Activated CD8-positive, alpha-beta T cell treated with anti-CD3 and anti-CD28 coated beads, Interleukin-2, amount 10 ng/mL, durations not matched to agents 7 days and 5 days (primary cell): ENCODE data around the gene TNFAIP8L1. TPM values are rescaled to one million over a fixed set of nuclear protein-coding genes. Genes with fewer than 3 reads are reported as not detected.
A peak's percentile ranks its signal among the peaks of the same experiment; 100 is the strongest.

ENCODE experiments used
- ATAC-seq: fragments of 150-1000 bp; cut with Tn5 transposase; one replicate; pipeline ENCODE4 v1.10.0; 2021; ENCODE audit warnings: moderate library complexity
- CTCF ChIA-PET: fragments of 350-600 bp; sonication (Branson Sonifier 250); formaldehyde crosslinking; loops from one replicate; lab custom pipeline; 2021; ENCODE audit warnings: antibody characterized with exemption; lab: Charles Lee
- POLR2A ChIA-PET: fragments of 350-600 bp; sonication (Branson Sonifier 250); formaldehyde crosslinking; loops from one replicate; lab custom pipeline; 2021; ENCODE audit warnings: antibody characterized with exemption; lab: Charles Lee
- DNase-seq: peaks from one replicate; pipeline ENCODE4 v3.0.0-alpha.2; 2020
- H3K27ac Mint-ChIP-seq: one replicate; pipeline ENCODE4 v1.8.0; 2021; ENCODE audit warnings: mild to moderate bottlenecking, mixed read lengths
- H3K27me3 Mint-ChIP-seq: one replicate; pipeline ENCODE4 v1.8.0; 2021; ENCODE audit warnings: low read depth, mixed read lengths
- H3K36me3 Mint-ChIP-seq: one replicate; pipeline ENCODE4 v1.8.0; 2021; ENCODE audit warnings: low read depth, mixed read lengths
- H3K4me1 Mint-ChIP-seq: one replicate; pipeline ENCODE4 v1.8.0; 2021; ENCODE audit warnings: low read depth, mixed read lengths
- H3K4me3 Mint-ChIP-seq: one replicate; pipeline ENCODE4 v1.8.0; 2021; ENCODE audit warnings: mild to moderate bottlenecking, mixed read lengths
- H3K9me3 Mint-ChIP-seq: one replicate; pipeline ENCODE4 v1.8.0; 2022; ENCODE audit warnings: mixed read lengths; ENCODE audit not compliant: insufficient read depth
- total RNA-seq, 2 experiments: library from RNA; stranded (reverse); gene quantifications; one replicate each; pipeline ENCODE4 v1.2.3, GENCODE V29; 2021

TNFAIP8L1 gene
- total RNA-seq, 2 experiments from 2014 or later, result 19.4 to 20.2 TPM

GRCh38 chr19:4618019-4618418 lies 21.3 kb upstream of the TNFAIP8L1 start:
- H3K36me3 Mint-ChIP-seq, result no peaks in the 10 kb centered on the region
- ChIA-PET POLR2A (no interaction called here), CTCF (interaction anchor here (1.2 kb wide), 1 partner anchor 16 kb away, joined by 4 read pairs; no protein-coding TSS in a partner anchor)
- H3K4me3 Mint-ChIP-seq, result no peak overlapping the region
- no peak for DNase-seq
- peaks cover 4% of the 10 kb centered on the region for H3K27me3 Mint-ChIP-seq
- no peaks in the 10 kb centered on the region for H3K4me1 Mint-ChIP-seq
- H3K27ac Mint-ChIP-seq, result no peak overlapping the region
- no peaks in the 10 kb centered on the region for H3K9me3 Mint-ChIP-seq
- no peak for ATAC-seq

DNA sequence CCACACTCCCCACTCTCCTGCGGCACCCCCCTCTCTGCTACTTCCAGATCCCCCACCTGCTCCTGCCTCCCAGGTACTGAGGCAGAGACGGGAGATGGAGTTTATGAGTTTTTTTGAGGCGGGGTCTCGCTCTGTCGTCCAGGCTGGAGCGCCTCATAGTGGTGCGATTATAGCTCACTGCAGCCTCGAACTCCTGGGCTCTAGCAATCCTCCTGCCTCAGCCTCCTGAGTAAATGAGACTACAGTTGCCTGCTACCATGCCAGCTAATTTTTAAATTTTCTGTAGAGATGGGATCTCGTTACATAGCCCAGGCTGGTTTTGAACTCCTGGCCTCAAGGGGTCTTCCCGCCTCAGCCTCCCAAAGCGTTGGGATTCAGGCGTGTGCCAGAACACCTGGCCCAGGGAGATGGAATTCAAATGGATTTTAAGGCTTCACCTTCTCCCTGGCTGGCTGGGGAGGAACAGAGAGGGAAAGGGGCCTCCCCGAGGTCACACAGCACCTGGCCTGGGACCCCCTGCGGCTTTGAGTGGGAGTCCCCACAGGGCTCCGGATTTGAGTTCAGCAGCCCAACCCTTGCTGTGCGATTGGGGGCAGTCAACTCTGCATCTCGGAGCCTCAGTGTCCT lies 19.5 kb upstream of the TNFAIP8L1 start:
- no peaks in the 10 kb centered on the region for H3K9me3 Mint-ChIP-seq
- DNase-seq, result no peak
- no peaks in the 10 kb centered on the region for H3K4me1 Mint-ChIP-seq
- H3K27ac Mint-ChIP-seq, result no peak overlapping the region
- H3K27me3 Mint-ChIP-seq, result peaks cover 2% of the 10 kb centered on the region
- H3K36me3 Mint-ChIP-seq, result no peaks in the 10 kb centered on the region
- ChIA-PET CTCF (no interaction called here), POLR2A (no interaction called here)
- ATAC-seq, result no peak
- no peak overlapping the region for H3K4me3 Mint-ChIP-seq

GRCh38 chr19:4620675-4621074 lies 18.6 kb upstream of the TNFAIP8L1 start:
- Mint-ChIP-seq H3K4me1 (no peaks in the 10 kb centered on the region), H3K36me3 (no peaks in the 10 kb centered on the region), H3K27me3 (peaks cover 2% of the 10 kb centered on the region), H3K27ac (no peak overlapping the region), H3K4me3 (no peak overlapping the region), H3K9me3 (no peaks in the 10 kb centered on the region)
- ChIA-PET POLR2A (no interaction called here), CTCF (interaction anchor here (0.8 to 1.1 kb wide), 2 partner anchors 16 to 53 kb away, joined by 3 to 6 read pairs; no protein-coding TSS in a partner anchor)
- DNase-seq, result no peak
- no peak for ATAC-seq

DNA sequence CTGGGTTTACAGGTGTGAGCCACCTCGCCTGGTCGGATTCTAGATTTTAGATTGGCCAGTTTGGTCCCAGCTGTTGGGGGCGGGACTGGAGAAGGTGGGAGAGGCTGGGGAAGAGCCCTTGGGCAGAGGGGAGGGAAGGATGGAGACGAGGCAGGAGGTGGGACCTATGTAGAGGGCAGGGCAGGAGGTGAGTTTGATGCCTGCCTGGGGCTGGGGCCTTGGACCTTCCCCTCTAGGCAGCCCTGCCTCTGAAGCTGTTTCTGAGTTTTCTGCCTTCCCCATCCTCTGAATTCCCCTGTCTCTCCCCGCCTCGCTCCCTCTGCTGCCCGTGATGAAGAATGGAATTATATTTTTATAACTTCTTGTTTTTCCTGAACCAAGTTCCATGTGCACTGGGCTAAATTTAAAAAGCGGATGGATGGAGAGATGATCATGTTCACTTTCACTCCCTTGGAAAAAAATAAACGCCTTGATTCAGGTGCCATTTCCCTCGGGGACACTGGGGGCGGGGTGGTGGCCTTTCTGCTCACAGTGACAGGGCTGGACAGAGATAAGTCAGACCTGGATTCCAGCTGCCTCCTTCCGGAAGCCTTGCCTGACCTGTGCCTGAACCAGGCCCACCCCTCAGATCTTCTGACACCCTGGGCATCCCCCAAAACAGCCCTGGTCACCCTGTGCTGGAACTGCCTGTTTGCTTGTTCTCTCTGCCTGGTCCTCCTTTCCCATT lies 16.5 kb upstream of the TNFAIP8L1 start:
- H3K9me3 Mint-ChIP-seq, result no peaks in the 10 kb centered on the region
- no peaks in the 10 kb centered on the region for H3K4me1 Mint-ChIP-seq
- ATAC-seq, result no peak
- peaks cover 2% of the 10 kb centered on the region for H3K27me3 Mint-ChIP-seq
- ChIA-PET CTCF (interaction anchor here (1.0 to 1.4 kb wide), 2 partner anchors 13 kb away, joined by 4 read pairs; no protein-coding TSS in a partner anchor), POLR2A (interaction anchor here (0.7 kb wide), 1 partner anchor 28 kb away, joined by 3 read pairs; no protein-coding TSS in a partner anchor)
- H3K27ac Mint-ChIP-seq, result no peak overlapping the region
- no peak overlapping the region for H3K4me3 Mint-ChIP-seq
- no peak for DNase-seq
- H3K36me3 Mint-ChIP-seq, result no peaks in the 10 kb centered on the region

- Mint-ChIP-seq H3K9me3 (no peaks in the 10 kb centered on the region), H3K4me3 (no peak overlapping the region), H3K4me1 (no peaks in the 10 kb centered on the region), H3K36me3 (no peaks in the 10 kb centered on the region), H3K27ac (no peak overlapping the region), H3K27me3 (peaks cover 2% of the 10 kb centered on the region)
- ChIA-PET CTCF (interaction anchor here (1.0 kb wide), 1 partner anchor 17 kb away, joined by 3 read pairs; no protein-coding TSS in a partner anchor), POLR2A (interaction anchor here (0.6 kb wide), 1 partner anchor 402 kb away, joined by 8 read pairs; no protein-coding TSS in a partner anchor)
- DNase-seq (no peak), ATAC-seq (no peak)
Measured at GRCh38 chr19:4624301-4624700, 15.0 kb upstream of the TNFAIP8L1 start.

DNA sequence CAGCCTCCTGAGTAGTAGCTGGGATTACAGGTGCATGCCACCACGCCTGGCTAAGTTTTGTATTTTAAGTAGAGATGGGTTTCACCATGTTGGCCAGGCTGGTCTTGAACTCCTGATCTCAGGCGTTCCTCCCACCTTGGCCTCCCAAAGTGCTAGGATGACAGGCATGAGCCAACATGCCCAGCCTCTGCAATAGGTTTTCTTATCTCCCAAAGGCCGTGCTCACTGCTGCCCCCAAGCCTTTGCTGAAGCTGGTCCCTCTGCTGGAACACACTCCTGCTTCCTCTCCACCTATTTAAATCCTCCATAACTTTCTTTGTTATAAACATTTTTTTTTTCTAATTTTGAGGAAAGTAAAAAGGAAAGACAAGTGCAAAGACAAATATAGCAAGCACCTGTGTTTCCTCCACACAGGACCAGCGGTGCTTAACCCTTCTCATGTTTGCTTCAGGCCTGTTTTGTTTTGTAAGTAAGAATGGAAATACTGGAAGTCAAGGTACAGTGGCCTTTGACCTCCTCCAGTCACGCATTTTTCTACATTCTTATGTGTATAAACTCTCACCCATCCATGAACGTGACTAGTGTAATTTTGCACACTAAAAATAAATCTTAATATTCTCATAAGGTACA lies 14.5 kb upstream of the TNFAIP8L1 start:
- no peak for ATAC-seq
- DNase-seq, result no peak
- no peaks in the 10 kb centered on the region for H3K9me3 Mint-ChIP-seq
- CTCF ChIA-PET, result no interaction called here
- H3K4me3 Mint-ChIP-seq, result no peak overlapping the region
- H3K27ac Mint-ChIP-seq, result no peak overlapping the region
- no peaks in the 10 kb centered on the region for H3K36me3 Mint-ChIP-seq
- POLR2A ChIA-PET, result no interaction called here
- no peaks in the 10 kb centered on the region for H3K27me3 Mint-ChIP-seq
- no peaks in the 10 kb centered on the region for H3K4me1 Mint-ChIP-seq

DNA sequence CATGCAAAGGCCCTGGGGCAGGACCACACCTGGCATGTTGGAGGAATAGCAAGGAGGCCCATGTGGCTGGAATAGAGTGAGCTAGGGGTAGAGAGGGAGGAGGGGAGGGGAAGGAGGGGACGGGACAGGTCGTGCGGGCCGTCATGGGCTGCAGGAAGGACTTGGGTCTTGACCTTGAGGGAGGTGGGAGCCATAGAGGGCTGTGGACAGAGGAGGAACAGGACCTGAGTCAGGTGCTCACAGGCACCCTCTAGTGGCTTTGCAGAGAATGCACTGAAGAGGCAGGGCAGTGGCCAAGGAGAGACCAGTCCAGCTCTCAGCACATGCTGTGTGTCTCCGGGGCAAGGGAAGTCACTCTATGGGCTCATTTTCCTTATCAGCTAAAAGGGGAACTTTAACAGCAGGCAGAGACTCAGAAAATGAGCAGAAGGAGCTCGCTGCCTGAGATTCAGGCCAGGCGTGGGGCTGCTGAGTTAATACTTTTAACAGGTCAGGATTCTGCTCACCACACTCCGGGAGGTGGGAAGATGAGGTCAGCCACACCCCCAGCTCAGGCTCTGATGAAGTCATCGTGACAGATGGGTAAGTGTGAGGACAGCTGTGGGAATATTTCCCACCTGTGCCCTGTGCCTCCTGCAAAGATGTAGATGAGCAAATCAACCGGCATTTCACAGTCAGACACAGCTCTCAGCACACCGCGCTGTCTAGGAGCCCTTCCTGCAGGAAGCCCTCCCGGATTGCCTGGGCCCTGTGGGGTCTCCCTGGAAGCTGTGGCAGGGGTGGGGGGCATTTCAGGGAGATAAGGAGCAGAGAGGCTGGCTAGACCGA lies 6.0 kb upstream of the TNFAIP8L1 start:
- no peak overlapping the region for H3K27ac Mint-ChIP-seq
- ChIA-PET POLR2A (interaction anchor here (0.6 kb wide), 1 partner anchor 287 kb away, joined by 3 read pairs; no protein-coding TSS in a partner anchor), CTCF (interaction anchor here (0.9 to 3.2 kb wide), 14 partner anchors 9 to 493 kb away, joined by 3 to 52 read pairs (median 4); partner anchors contain the start of genes FEM1A and HDGFL2)
- ATAC-seq (peak; percentile 48), DNase-seq (peak; percentile 67)
- no peak overlapping the region for H3K4me3 Mint-ChIP-seq
- H3K36me3 Mint-ChIP-seq, result no peaks in the 10 kb centered on the region
- peaks cover 38% of the 10 kb centered on the region for H3K4me1 Mint-ChIP-seq
- H3K9me3 Mint-ChIP-seq, result no peaks in the 10 kb centered on the region
- no peaks in the 10 kb centered on the region for H3K27me3 Mint-ChIP-seq

GRCh38 chr19:4635754-4636116 lies 3.6 kb upstream of the TNFAIP8L1 start:
- DNase-seq, result no peak
- Mint-ChIP-seq H3K27ac (peak overlapping the region; percentile 34), H3K27me3 (no peaks in the 10 kb centered on the region), H3K4me3 (peak overlapping the region; percentile 42), H3K4me1 (peaks cover 51% of the 10 kb centered on the region), H3K9me3 (no peaks in the 10 kb centered on the region), H3K36me3 (peaks cover 2% of the 10 kb centered on the region)
- POLR2A ChIA-PET, result no interaction called here
- ATAC-seq, result no peak
- CTCF ChIA-PET, result interaction anchor here (0.6 to 2.8 kb wide), 22 partner anchors 8 to 503 kb away, joined by 3 to 71 read pairs (median 4); no protein-coding TSS in a partner anchor

GRCh38 chr19:4636151-4636717 lies 3.1 kb upstream of the TNFAIP8L1 start:
- peak overlapping the region; percentile 30 for H3K27ac Mint-ChIP-seq
- POLR2A ChIA-PET, result interaction anchor here (0.6 kb wide), 1 partner anchor 43 kb away, joined by 3 read pairs; no protein-coding TSS in a partner anchor

DNA sequence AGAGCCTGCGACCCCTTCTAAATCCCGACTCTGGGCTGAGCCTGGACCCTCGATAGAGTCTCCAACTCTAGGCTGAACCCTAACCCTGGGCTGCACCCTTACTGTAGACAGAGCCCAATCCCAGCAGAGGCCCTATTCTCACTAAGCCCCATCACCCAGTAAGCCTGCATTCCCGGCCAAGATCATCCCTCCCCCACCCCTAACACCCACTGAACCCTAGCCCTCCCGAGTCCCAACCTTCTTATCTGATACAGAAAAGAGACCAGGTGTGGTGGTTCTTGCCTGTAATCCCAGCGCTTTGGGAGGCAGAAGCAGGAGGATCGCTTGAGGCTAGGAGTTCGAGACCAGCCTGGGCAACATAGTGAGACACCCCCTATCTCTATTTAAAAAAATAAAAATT lies 2.6 kb upstream of the TNFAIP8L1 start:
- no peaks in the 10 kb centered on the region for H3K27me3 Mint-ChIP-seq
- CTCF ChIA-PET, result interaction anchor here (0.7 to 2.8 kb wide), 23 partner anchors 9 to 596 kb away, joined by 3 to 71 read pairs (median 5); partner anchors contain the start of genes PLIN5 and SEMA6B
- H3K9me3 Mint-ChIP-seq, result no peaks in the 10 kb centered on the region
- H3K4me1 Mint-ChIP-seq, result peaks cover 56% of the 10 kb centered on the region
- POLR2A ChIA-PET, result interaction anchor here (0.6 kb wide), 1 partner anchor 43 kb away, joined by 3 read pairs; no protein-coding TSS in a partner anchor
- DNase-seq (no peak), ATAC-seq (no peak)
- peak overlapping the region; percentile 30 for H3K27ac Mint-ChIP-seq
- no peak overlapping the region for H3K4me3 Mint-ChIP-seq
- peaks cover 2% of the 10 kb centered on the region for H3K36me3 Mint-ChIP-seq

More at GRCh38 chr19:4636151-4636717, 3.1 kb upstream of the TNFAIP8L1 start:
- H3K4me3 Mint-ChIP-seq, result peak overlapping the region; percentile 42
- ATAC-seq, result peak; percentile 25
- DNase-seq, result peak; percentile 79
- peaks cover 54% of the 10 kb centered on the region for H3K4me1 Mint-ChIP-seq
- no peaks in the 10 kb centered on the region for H3K27me3 Mint-ChIP-seq
- CTCF ChIA-PET, result interaction anchor here (0.6 to 2.8 kb wide), 30 partner anchors 8 to 596 kb away, joined by 3 to 71 read pairs (median 4); partner anchors contain the start of gene PLIN5
- H3K36me3 Mint-ChIP-seq, result peaks cover 2% of the 10 kb centered on the region
- H3K9me3 Mint-ChIP-seq, result no peaks in the 10 kb centered on the region
